ENCODE data around the gene ENGASE.

Gene ENGASE

GRCh38 chr17:79130536-79131273 lies 56.1 kb downstream of the ENGASE start:
- H3K4me3 ChIP-seq (ENCODE audit: low read length) = no peak overlapping the region
- no peaks in the 10 kb centered on the region for H3K27me3 ChIP-seq (ENCODE audit: control insufficient read depth, insufficient read depth, low read length)
- no peak overlapping the region for H3K9ac ChIP-seq (ENCODE audit: low read length)
- no peaks in the 10 kb centered on the region for H3K9me3 ChIP-seq (ENCODE audit: control insufficient read depth, low read depth, low read length)
- H3K27ac ChIP-seq (ENCODE audit: low read length) = no peak overlapping the region
- no peaks in the 10 kb centered on the region for H3K36me3 ChIP-seq (ENCODE audit: control insufficient read depth, low read depth, low read length)
- H3K4me1 ChIP-seq (ENCODE audit: control insufficient read depth, low read depth, low read length) = no peaks in the 10 kb centered on the region

- Histone ChIP-seq H3K9me3 (ENCODE audit: control insufficient read depth, low read depth, low read length) (no peaks in the 10 kb centered on the region), H3K4me1 (ENCODE audit: control insufficient read depth, low read depth, low read length) (no peaks in the 10 kb centered on the region), H3K27me3 (ENCODE audit: control insufficient read depth, insufficient read depth, low read length) (no peaks in the 10 kb centered on the region), H3K36me3 (ENCODE audit: control insufficient read depth, low read depth, low read length) (no peaks in the 10 kb centered on the region), H3K27ac (ENCODE audit: low read length) (no peak overlapping the region), H3K4me3 (ENCODE audit: low read length) (no peak overlapping the region), H3K9ac (ENCODE audit: low read length) (no peak overlapping the region)
Measured at GRCh38 chr17:79131274-79131635, 56.6 kb downstream of the ENGASE start.

GRCh38 chr17:79131701-79132100 lies 57.1 kb downstream of the ENGASE start:
- no peaks in the 10 kb centered on the region for H3K4me1 ChIP-seq (ENCODE audit: control insufficient read depth, low read depth, low read length)
- H3K36me3 ChIP-seq (ENCODE audit: control insufficient read depth, low read depth, low read length) = no peaks in the 10 kb centered on the region
- no peak overlapping the region for H3K4me3 ChIP-seq (ENCODE audit: low read length)
- no peaks in the 10 kb centered on the region for H3K27me3 ChIP-seq (ENCODE audit: control insufficient read depth, insufficient read depth, low read length)
- H3K9ac ChIP-seq (ENCODE audit: low read length) = no peak overlapping the region
- H3K9me3 ChIP-seq (ENCODE audit: control insufficient read depth, low read depth, low read length) = no peaks in the 10 kb centered on the region
- H3K27ac ChIP-seq (ENCODE audit: low read length) = no peak overlapping the region

- Histone ChIP-seq H3K36me3 (ENCODE audit: control insufficient read depth, low read depth, low read length) (no peaks in the 10 kb centered on the region), H3K4me1 (ENCODE audit: control insufficient read depth, low read depth, low read length) (no peaks in the 10 kb centered on the region), H3K27ac (ENCODE audit: low read length) (no peak overlapping the region), H3K27me3 (ENCODE audit: control insufficient read depth, insufficient read depth, low read length) (no peaks in the 10 kb centered on the region), H3K9ac (ENCODE audit: low read length) (no peak overlapping the region), H3K4me3 (ENCODE audit: low read length) (no peak overlapping the region), H3K9me3 (ENCODE audit: control insufficient read depth, low read depth, low read length) (no peaks in the 10 kb centered on the region)
Measured at GRCh38 chr17:79132271-79133064, 57.8 kb downstream of the ENGASE start.

- Histone ChIP-seq H3K27me3 (ENCODE audit: control insufficient read depth, insufficient read depth, low read length) (no peaks in the 10 kb centered on the region), H3K4me3 (ENCODE audit: low read length) (no peak overlapping the region), H3K4me1 (ENCODE audit: control insufficient read depth, low read depth, low read length) (no peaks in the 10 kb centered on the region), H3K27ac (ENCODE audit: low read length) (no peak overlapping the region), H3K36me3 (ENCODE audit: control insufficient read depth, low read depth, low read length) (no peaks in the 10 kb centered on the region), H3K9me3 (ENCODE audit: control insufficient read depth, low read depth, low read length) (no peaks in the 10 kb centered on the region), H3K9ac (ENCODE audit: low read length) (no peak overlapping the region)
Measured at GRCh38 chr17:79133214-79133613, 58.6 kb downstream of the ENGASE start.

- Histone ChIP-seq H3K36me3 (ENCODE audit: control insufficient read depth, low read depth, low read length) (no peaks in the 10 kb centered on the region), H3K27me3 (ENCODE audit: control insufficient read depth, insufficient read depth, low read length) (no peaks in the 10 kb centered on the region), H3K9ac (ENCODE audit: low read length) (no peak overlapping the region), H3K27ac (ENCODE audit: low read length) (no peak overlapping the region), H3K4me3 (ENCODE audit: low read length) (no peak overlapping the region), H3K4me1 (ENCODE audit: control insufficient read depth, low read depth, low read length) (no peaks in the 10 kb centered on the region), H3K9me3 (ENCODE audit: control insufficient read depth, low read depth, low read length) (no peaks in the 10 kb centered on the region)
Measured at GRCh38 chr17:79133985-79134384, 59.4 kb downstream of the ENGASE start.

GRCh38 chr17:79135011-79135410 lies 60.4 kb downstream of the ENGASE start:
- no peaks in the 10 kb centered on the region for H3K4me1 ChIP-seq (ENCODE audit: control insufficient read depth, low read depth, low read length)
- H3K4me3 ChIP-seq (ENCODE audit: low read length) = no peak overlapping the region
- no peak overlapping the region for H3K9ac ChIP-seq (ENCODE audit: low read length)
- H3K27me3 ChIP-seq (ENCODE audit: control insufficient read depth, insufficient read depth, low read length) = no peaks in the 10 kb centered on the region
- no peaks in the 10 kb centered on the region for H3K36me3 ChIP-seq (ENCODE audit: control insufficient read depth, low read depth, low read length)
- no peaks in the 10 kb centered on the region for H3K9me3 ChIP-seq (ENCODE audit: control insufficient read depth, low read depth, low read length)
- no peak overlapping the region for H3K27ac ChIP-seq (ENCODE audit: low read length)

- H3K9me3 ChIP-seq (ENCODE audit: control insufficient read depth, low read depth, low read length) = no peaks in the 10 kb centered on the region
- H3K27ac ChIP-seq (ENCODE audit: low read length) = no peak overlapping the region
- no peaks in the 10 kb centered on the region for H3K36me3 ChIP-seq (ENCODE audit: control insufficient read depth, low read depth, low read length)
- H3K27me3 ChIP-seq (ENCODE audit: control insufficient read depth, insufficient read depth, low read length) = no peaks in the 10 kb centered on the region
- H3K4me1 ChIP-seq (ENCODE audit: control insufficient read depth, low read depth, low read length) = no peaks in the 10 kb centered on the region
- no peak overlapping the region for H3K4me3 ChIP-seq (ENCODE audit: low read length)
- H3K9ac ChIP-seq (ENCODE audit: low read length) = no peak overlapping the region
Measured at GRCh38 chr17:79135628-79136405, 61.2 kb downstream of the ENGASE start.
